SJSA1 (cell line): Measurements from ENCODE around the gene CEP78. TPM values are rescaled to one million over a fixed set of nuclear protein-coding genes. Genes with fewer than 3 reads are reported as not detected.
"Not testable (repeated sequence)": the region's sequence is repeated elsewhere in the genome, so short reads cannot be mapped to it uniquely, and the experiment has no call there.

ENCODE experiments used
- DNase-seq, 2 experiments: peaks; one replicate each; pipeline ENCODE4 v3.0.0-alpha.2; 2015 to 2020; ENCODE audit warnings: low spot score in 2 of 2, low read depth in 1 of 2
- H3K27ac ChIP-seq: fragments of 250-450 bp; sonication (Bioruptor Pico); 2 replicates; pipeline ENCODE4 v1.5.1; 2020; ENCODE audit warnings: mild to moderate bottlenecking, moderate library complexity
- H3K27me3 ChIP-seq: fragments of 250-450 bp; sonication (Bioruptor Pico); replicated peaks from 2 replicates; pipeline ENCODE4 v1.5.1; 2020; ENCODE audit warnings: mild to moderate bottlenecking, moderate library complexity
- H3K36me3 ChIP-seq: fragments of 250-450 bp; sonication (Bioruptor Pico); 2 replicates; pipeline ENCODE4 v1.5.1; 2020; ENCODE audit warnings: mild to moderate bottlenecking
- H3K4me1 ChIP-seq: fragments of 250-450 bp; sonication (Bioruptor Pico); replicated peaks from 2 replicates; pipeline ENCODE4 v1.6.1; 2021; ENCODE audit warnings: mild to moderate bottlenecking
- H3K4me3 ChIP-seq: fragments of 250-450 bp; sonication (Bioruptor Pico); 2 replicates; pipeline ENCODE4 v1.5.1; 2020; ENCODE audit warnings: mild to moderate bottlenecking
- H3K9me3 ChIP-seq: fragments of 250-450 bp; sonication (Bioruptor Pico); replicated peaks from 2 replicates; pipeline ENCODE4 v1.5.1; 2020; ENCODE audit warnings: mild to moderate bottlenecking
- total RNA-seq: library from RNA; depleted of rRNA; stranded (reverse); fragments of >200 nt; shearing (Covaris generic); gene quantifications from 2 replicates; pipeline ENCODE4 v1.2.3, GENCODE V29; 2014; rRNA removed

The CEP78 gene, protein sequence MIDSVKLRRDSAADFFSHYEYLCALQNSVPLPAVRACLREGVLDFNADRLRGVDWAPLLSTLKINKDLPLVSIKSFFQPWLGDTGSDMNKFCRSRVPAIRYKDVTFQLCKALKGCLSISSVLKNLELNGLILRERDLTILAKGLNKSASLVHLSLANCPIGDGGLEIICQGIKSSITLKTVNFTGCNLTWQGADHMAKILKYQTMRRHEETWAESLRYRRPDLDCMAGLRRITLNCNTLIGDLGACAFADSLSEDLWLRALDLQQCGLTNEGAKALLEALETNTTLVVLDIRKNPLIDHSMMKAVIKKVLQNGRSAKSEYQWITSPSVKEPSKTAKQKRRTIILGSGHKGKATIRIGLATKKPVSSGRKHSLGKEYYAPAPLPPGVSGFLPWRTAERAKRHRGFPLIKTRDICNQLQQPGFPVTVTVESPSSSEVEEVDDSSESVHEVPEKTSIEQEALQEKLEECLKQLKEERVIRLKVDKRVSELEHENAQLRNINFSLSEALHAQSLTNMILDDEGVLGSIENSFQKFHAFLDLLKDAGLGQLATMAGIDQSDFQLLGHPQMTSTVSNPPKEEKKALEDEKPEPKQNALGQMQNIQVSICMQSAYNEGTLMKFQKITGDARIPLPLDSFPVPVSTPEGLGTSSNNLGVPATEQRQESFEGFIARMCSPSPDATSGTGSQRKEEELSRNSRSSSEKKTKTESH
- 32.3 and 53.4 TPM in 2 replicates for total RNA-seq

DNA sequence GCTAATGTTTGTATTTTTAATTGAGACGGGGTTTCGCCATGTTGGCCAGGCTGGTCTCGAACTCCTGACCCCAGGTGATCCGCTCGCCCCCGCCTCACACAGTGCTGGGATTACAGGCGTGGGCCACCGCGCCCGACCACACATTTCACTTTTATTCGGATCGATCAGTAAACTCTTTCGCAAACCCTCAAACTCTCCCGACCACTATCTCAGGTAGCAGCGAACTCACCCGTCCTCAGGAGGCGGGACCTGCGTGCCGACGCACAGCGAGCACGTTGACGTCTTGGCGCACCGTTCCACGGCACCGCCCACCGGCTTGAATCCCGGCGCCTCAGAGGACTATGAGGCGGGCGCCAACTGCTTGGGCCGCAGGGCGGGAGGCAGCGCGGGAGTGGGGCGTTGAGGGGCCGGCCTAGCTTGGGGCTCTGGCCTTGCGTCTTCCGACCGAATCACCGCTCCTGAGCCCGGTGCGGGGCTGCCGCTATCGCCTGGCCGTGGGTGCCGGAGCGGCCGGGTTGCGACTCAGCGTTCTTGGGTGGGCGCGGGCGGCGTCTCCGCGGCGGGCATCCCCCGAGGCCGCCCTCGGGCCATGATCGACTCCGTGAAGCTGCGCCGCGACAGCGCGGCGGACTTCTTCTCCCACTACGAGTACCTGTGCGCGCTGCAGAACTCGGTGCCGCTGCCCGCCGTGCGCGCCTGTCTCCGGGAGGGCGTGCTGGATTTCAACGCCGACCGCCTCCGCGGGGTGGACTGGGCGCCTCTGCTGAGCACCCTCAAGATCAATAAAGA, at the start of gene CEP78:
Gene CEP78, plus strand, starts transcription at position 314 of the 789 bp plus-strand sequence. Its CDS starts 276 bp downstream, at position 590.
- Histone ChIP-seq H3K27ac (peak within 1 kb of the TSS; percentile 79), H3K36me3 (peaks cover 13% of the 10 kb centered on the region), H3K27me3 (no peaks in the 10 kb centered on the region), H3K4me3 (peak within 1 kb of the TSS; percentile 91), H3K4me1 (peaks cover 12% of the 10 kb centered on the region), H3K9me3 (no peaks in the 10 kb centered on the region)
- DNase-seq: peak; percentile 80 to 89

DNA sequence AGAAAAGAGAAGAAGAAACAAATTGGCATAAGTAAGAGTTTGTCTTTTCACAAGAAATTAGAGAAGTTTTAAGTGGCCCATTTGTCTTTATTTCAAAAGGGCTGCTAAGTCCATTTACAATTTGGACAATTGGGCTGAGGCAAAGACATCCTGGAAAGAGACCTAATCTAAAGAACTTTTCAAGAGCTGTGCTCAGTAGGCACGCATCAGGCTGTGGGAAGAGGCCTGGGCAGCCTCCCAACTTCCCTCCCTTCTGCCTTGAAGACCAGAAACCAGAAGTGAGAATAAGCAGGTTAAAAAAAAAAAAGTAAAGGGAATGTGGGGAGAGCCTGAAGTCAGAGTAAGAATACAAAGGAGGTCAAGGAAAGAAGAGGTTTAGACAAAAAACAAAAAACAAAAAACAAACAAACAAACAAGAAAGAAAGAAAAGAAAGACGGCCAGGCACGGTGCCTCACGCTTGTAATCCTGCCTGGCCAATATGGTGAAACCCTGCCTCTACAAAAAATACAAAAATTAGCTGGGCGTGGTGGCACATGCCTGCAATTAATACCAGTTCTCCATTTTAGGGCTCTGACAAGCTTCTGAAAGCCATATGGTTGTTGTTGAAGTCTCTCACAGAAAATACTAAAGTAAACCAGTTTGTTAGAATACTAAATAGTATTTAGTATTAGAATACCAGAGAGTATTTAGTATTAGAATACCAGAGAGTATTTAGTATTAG, 48.0 kb upstream of the CEP78 start:
- Histone ChIP-seq H3K27me3 (no peaks in the 10 kb centered on the region), H3K4me3 (no peak overlapping the region), H3K9me3 (no peaks in the 10 kb centered on the region), H3K27ac (no peak overlapping the region), H3K4me1 (no peaks in the 10 kb centered on the region), H3K36me3 (no peaks in the 10 kb centered on the region)
- DNase-seq: no peak

DNA sequence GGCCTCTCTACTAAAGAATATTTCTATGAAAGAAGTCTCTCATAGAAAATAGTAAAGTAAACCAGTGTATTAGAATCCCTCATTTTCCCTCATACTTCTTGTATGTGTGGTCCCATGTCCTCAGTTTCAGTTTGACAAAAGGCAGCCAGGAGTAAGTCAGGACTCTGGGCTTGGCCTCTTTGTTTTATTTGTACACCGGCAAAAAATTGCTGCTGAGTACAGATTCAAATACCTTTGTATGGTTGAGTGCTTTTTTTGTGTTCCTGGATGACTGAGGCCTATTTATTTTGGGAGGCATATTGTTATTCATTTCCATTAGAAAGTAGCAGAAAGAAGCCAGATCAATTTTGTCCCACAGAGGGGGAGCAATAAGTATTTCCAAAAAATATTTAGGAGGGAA, 47.3 kb upstream of the CEP78 start:
- Histone ChIP-seq H3K27ac (no peak overlapping the region), H3K4me1 (no peaks in the 10 kb centered on the region), H3K9me3 (no peaks in the 10 kb centered on the region), H3K4me3 (no peak overlapping the region), H3K36me3 (no peaks in the 10 kb centered on the region), H3K27me3 (no peaks in the 10 kb centered on the region)
- no peak for DNase-seq

DNA sequence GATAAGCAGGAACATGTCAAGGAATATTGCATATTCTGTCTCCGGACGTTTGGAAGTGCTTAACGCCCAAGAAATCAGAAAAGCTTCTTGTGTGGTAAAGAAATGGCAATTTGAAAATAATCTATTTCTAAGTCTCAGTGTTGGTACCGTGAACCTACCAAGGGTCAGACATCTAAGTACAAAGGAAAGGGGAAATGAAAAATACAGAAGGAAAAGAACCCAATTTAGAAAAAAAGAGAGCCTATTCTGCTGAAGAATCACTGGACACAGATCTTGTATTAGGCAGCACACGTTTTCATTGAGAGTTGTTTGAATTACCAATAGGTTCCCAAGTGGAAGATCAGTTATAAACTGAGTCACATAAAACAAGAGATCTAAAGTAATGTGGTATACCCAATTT, 46.9 kb upstream of the CEP78 start:
- DNase-seq: no peak
- Histone ChIP-seq H3K9me3 (no peaks in the 10 kb centered on the region), H3K4me1 (no peaks in the 10 kb centered on the region), H3K36me3 (no peaks in the 10 kb centered on the region), H3K27ac (no peak overlapping the region), H3K27me3 (no peaks in the 10 kb centered on the region), H3K4me3 (no peak overlapping the region)

DNA sequence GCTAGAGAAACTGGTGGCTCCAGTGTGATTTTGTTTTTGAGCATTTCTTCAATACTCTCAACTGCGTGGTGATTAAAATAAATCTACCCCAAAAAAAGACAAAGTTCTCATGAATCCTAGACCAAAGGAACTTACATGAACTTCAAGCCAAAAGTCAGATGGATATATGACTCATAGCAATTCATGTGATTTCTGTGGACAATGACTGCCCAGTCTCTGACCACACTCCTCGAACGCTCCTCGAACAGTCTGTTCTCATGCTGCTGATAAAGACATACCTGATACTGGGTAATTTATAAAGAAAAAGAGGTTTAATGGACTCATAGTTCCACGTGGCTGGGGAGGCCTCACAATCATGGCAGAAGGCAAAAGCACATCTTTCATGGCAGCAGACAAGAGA, 46.4 kb upstream of the CEP78 start:
- no peaks in the 10 kb centered on the region for H3K4me1 ChIP-seq
- no peak overlapping the region for H3K27ac ChIP-seq
- H3K9me3 ChIP-seq: no peaks in the 10 kb centered on the region
- H3K4me3 ChIP-seq: no peak overlapping the region
- H3K27me3 ChIP-seq: no peaks in the 10 kb centered on the region
- DNase-seq: no peak
- H3K36me3 ChIP-seq: no peaks in the 10 kb centered on the region

DNA sequence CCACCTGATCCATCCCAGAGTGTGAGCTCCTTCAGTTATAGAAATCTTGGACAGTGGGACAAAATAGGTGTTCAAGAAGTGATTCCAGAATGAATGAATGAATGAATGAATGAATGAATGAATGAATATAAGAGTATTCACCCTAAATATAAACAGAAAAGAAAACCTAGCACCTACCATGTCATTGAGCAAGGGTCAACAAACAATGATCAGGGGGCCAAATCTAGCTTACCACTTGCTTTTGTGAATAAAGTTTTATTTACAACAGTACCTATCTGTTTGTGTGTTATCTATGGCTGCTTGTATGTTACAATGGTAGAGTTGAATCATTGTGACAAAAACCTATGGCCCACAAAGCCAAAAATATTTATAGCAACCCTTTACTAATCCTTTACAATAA, 43.9 kb upstream of the CEP78 start:
- Histone ChIP-seq H3K9me3 (no peaks in the 10 kb centered on the region), H3K27me3 (no peaks in the 10 kb centered on the region), H3K4me1 (no peaks in the 10 kb centered on the region), H3K27ac (no peak overlapping the region), H3K4me3 (no peak overlapping the region), H3K36me3 (no peaks in the 10 kb centered on the region)
- DNase-seq: no peak

DNA sequence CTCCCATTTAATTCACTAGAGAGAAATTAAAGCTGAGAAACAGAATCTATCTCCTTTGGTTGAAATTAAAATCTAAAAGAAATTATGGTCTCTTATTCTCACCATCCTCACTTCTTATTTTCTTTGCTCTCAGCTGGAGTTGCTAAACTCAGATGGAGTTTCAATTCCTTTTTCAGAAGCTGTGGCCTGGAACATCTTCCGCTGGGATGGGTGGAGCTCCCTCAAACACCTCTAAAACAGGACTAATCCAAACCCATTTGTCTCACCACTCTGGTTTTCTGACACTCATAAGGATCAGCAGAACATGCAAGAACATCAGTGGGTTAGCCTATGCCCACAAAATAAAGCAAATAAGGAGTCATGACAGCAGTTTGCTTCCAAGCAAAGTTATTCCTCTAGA, 39.6 kb upstream of the CEP78 start:
- Histone ChIP-seq H3K4me1 (peaks cover 4% of the 10 kb centered on the region), H3K27me3 (no peaks in the 10 kb centered on the region), H3K36me3 (no peaks in the 10 kb centered on the region), H3K9me3 (no peaks in the 10 kb centered on the region), H3K4me3 (no peak overlapping the region), H3K27ac (no peak overlapping the region)
- DNase-seq: no peak

DNA sequence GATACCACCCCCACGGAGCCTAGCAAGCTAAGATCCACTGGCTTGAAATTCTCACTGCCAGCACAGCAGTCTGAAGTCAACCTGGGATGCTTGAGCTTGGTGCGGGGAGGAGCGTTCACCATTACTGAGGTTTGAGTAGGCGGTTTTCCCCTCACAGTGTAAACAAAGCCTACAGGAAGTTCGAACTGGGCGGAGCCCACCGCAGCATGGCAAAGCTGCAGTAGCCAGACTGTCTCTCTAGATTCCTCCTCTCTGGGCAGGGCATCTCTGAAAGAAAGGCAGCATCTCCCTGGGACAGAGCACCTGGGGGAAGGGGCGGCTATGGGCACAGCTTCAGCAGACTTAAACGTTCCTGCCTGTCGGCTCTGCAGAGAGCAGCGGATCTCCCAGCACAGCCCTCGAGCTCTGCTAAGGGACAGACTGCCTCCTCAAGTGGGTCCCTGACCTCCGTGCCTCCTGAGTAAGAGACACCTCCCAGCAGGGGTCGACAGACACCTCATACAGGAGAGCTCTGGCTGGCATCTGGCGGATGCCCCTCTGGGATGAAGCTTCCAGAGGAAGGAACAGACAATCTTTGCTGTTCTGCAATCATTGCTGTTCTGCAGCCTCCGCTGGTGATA, 34.6 kb upstream of the CEP78 start:
- DNase-seq, H3K9me3 ChIP-seq, H3K27ac ChIP-seq, H3K27me3 ChIP-seq, H3K4me3 ChIP-seq, H3K36me3 ChIP-seq, H3K4me1 ChIP-seq: not testable (repeated sequence)

DNA sequence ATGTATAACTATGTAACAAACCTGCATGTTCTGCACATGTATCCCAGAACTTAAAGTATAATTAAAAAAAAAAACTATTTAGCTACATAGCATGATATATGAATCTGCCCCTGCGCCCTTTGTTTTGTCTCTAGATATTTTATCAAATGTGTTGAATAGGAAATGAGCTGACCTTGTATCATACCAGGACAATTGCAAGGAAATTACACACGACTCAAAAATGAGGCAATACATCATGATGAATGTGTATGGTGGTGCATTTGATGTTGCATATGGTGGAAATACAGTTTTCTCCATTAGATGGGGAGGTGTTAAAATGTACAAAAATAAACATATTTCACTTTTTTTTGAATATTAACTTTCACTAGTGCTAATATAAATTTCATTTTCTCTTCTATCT, 28.6 kb upstream of the CEP78 start:
- Histone ChIP-seq H3K36me3 (no peaks in the 10 kb centered on the region), H3K4me1 (no peaks in the 10 kb centered on the region), H3K4me3 (no peak overlapping the region), H3K27ac (no peak overlapping the region), H3K9me3 (no peaks in the 10 kb centered on the region), H3K27me3 (no peaks in the 10 kb centered on the region)
- DNase-seq: no peak

DNA sequence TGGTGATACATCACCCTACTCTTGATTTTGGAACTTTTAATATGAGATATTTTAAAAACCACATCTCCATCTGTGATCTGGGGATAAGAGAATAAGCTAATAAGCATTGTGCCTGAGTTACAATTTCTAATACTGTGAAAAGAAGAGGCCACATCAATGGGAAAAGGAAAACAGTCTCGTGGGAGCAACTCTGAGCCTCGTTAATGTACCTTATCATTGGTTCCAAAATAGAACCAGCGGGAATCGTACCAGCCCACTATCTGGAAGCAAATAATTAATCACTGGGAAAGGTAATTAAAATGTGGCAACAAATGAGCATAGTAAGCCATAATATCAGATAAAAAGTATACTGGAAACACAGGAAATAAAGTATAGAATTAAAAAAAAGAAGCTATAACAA, 28.0 kb upstream of the CEP78 start:
- Histone ChIP-seq H3K27me3 (no peaks in the 10 kb centered on the region), H3K4me1 (no peaks in the 10 kb centered on the region), H3K36me3 (no peaks in the 10 kb centered on the region), H3K27ac (no peak overlapping the region), H3K4me3 (no peak overlapping the region), H3K9me3 (no peaks in the 10 kb centered on the region)
- no peak for DNase-seq

DNA sequence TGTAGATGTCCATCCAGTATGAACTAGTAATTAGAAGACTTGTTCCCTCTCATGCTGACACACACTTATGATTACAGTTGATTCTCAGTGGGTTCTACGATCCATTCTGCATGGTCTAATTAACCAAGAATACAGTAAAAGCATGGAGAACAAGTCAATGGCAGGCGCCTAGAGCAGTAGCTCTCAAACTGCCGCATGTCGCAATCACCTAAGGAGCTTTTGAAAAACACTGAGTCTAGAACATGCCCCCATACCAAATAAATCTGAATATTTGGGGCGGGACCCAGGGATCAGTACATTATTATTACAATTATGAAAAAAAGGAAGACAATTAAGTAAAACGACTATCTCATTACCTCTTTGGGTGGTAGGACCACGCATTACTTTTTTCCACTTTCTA, 26.7 kb upstream of the CEP78 start:
- DNase-seq: no peak
- no peaks in the 10 kb centered on the region for H3K27me3 ChIP-seq
- H3K36me3 ChIP-seq: no peaks in the 10 kb centered on the region
- no peaks in the 10 kb centered on the region for H3K4me1 ChIP-seq
- no peak overlapping the region for H3K27ac ChIP-seq
- no peak overlapping the region for H3K4me3 ChIP-seq
- H3K9me3 ChIP-seq: no peaks in the 10 kb centered on the region

DNA sequence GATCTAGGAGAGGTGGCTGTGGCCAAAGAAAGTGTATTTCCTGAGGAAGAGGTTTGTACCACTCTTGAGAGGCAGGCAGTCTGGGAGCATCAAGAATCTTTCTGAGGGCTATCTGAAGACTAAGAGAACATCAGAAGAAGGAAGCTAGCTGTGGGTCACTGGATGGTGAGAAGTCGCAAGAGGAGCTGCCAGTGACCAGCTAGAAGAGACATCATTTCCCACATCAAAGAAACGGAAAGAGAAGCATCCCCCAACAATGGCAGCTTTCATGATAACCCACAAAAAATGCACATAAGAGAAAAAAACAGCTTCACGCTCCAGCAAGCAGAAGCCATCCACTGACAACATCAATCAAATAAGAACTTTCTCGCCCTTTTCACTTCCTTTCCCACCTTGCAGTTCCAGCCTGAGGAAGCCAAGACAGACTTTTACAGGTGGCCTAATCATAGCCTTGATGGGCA, 25.0 kb upstream of the CEP78 start:
- Histone ChIP-seq H3K27me3 (no peaks in the 10 kb centered on the region), H3K27ac (no peak overlapping the region), H3K4me1 (no peaks in the 10 kb centered on the region), H3K4me3 (no peak overlapping the region), H3K36me3 (no peaks in the 10 kb centered on the region), H3K9me3 (no peaks in the 10 kb centered on the region)
- no peak for DNase-seq

DNA sequence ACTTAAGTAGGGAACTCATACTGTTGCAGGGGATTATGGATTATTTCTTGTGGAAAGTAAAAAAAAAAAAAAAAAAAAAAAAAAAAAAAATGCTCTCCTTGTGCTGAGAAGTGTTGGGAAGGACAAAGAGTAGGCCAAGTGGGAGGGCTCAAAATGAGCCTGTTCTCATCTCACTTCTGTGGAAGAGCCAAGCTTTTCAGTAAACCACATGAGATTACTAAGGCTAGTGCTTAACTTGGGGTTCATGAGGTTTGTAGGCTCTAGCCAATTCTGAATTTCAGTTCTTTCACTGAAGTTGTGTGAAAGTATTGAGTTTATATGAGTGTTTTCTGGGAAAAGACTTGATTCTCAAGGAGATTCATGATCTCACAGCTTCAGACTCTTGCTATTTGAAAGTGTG, 23.0 kb upstream of the CEP78 start:
- Histone ChIP-seq H3K4me1 (no peaks in the 10 kb centered on the region), H3K4me3 (no peak overlapping the region), H3K27ac (no peak overlapping the region), H3K9me3 (no peaks in the 10 kb centered on the region), H3K36me3 (no peaks in the 10 kb centered on the region), H3K27me3 (no peaks in the 10 kb centered on the region)
- DNase-seq: no peak
